GM12892 (cell line): ENCODE measurements around the gene LCN10.

Experiments
- POLR2A ChIP-seq: IDR thresholded peaks from 2 replicates; pipeline ENCODE4 v1.6.1; 2011; ENCODE audit warnings: low read depth, low read length, control low read depth
- TAF1 ChIP-seq: IDR thresholded peaks from 2 replicates; pipeline ENCODE4 v1.6.1; 2011; ENCODE audit warnings: low read depth, mild to moderate bottlenecking, control low read depth, low read length, borderline replicate concordance

- TF ChIP-seq POLR2A (no peak), TAF1 (no peak)
These were observed 6.8 kb downstream of the LCN10 start for GRCh38 chr9:136735812-136736480.
